HG03521 (cell line): ENCODE results near the gene VGLL2.
"Not testable (repeated sequence)": the region's sequence is repeated elsewhere in the genome, so short reads cannot be mapped to it uniquely, and the experiment has no call there.

Experiments used
- ATAC-seq: cut with Tn5 transposase; IDR thresholded peaks from one replicate; pipeline ENCODE4 v1.9.1; 2021; ENCODE audit warnings: mild to moderate bottlenecking, moderate library complexity; ENCODE audit not compliant: unreplicated experiment

VGLL2 gene

DNA sequence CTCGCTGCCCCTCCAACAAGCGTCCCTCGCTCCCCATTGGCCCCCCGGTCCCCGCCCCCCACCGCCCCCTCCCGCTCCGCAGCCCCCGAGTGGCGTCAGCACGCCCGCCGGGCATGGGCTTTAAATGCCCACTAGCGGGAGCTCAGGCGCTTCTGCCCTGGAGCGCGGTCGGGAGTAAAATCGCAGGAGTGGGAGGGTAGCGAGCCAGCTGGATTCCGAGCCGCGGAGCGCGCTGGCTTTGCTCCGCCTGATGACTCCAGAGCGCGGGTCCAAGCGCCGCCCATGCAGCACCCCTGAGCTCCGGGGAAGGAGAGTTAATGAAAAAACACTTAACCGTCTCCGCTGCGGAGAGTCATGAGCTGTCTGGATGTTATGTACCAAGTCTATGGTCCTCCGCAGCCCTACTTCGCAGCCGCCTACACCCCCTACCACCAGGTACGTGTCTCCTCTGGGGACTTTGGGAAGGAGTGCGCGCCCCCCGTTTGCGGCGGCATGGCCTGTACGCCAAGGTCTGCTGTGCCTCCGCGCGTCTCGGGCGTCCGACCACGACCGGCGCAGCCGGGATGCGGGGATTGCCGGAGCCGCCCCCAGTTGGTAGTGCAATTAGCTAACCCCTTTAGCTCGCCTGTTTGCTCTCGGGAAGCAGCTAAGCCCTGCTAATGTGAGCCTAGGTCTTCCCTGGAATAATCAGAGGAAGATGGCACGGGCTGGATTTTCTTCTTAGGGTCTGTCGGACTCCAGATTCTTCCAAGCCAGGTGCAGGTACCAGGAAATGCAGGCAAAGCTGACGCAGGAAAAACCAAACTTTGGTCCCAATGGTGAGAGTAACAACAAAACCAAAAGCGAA, at the start of gene VGLL2:
Gene VGLL2, plus strand, starts transcription at position 149 of the 847 bp plus-strand sequence. Its CDS starts 206 bp downstream, at position 355.
- peak; percentile 30 for ATAC-seq

- no peak for ATAC-seq
Observed at GRCh38 chr6:117222861-117223260, 42.5 kb upstream of the VGLL2 start.

GRCh38 chr6:117226778-117227177, 38.6 kb upstream of the VGLL2 start:
- ATAC-seq: no peak

- ATAC-seq: no peak
Observed at GRCh38 chr6:117227245-117227962, 38.0 kb upstream of the VGLL2 start.

DNA sequence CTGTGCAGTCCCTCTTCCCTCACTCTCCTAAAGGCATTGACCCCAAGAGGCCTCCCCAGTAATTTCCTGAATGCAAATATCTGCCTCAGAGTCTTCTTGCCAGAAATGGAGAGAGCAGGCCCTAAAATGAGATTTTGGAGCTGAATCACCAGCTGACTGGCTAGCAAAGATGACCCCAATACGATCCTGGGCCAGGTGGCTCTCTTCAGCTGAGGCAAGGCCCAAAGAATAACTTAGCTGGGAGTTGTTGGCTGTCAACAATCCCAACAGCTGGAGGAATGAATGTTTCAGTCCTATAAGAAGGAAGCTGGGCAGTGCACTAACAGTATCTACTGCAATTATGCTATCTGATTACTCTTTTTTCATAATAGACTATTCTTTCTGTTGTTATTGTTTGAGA, 37.2 kb upstream of the VGLL2 start:
- ATAC-seq: no peak

DNA sequence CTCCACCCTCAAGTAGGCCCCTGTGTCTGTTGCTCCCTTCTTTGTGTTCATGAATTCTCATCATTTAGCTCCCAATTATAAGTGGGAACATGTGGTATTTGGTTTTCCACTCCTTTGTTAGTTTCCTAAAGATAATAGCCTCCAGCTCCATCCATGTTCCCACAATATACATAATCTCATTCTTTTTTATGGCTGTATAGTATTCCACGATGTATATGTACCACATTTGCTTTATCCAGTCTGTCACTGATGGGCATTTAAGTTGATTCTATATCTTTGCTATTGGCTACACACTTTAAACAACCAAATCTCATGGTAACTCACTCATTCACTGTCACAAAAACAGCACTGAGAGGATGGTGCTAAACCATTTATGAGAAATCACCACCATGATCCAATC, 35.5 kb upstream of the VGLL2 start:
- ATAC-seq: no peak

GRCh38 chr6:117231466-117231865, 33.9 kb upstream of the VGLL2 start:
- no peak for ATAC-seq

DNA sequence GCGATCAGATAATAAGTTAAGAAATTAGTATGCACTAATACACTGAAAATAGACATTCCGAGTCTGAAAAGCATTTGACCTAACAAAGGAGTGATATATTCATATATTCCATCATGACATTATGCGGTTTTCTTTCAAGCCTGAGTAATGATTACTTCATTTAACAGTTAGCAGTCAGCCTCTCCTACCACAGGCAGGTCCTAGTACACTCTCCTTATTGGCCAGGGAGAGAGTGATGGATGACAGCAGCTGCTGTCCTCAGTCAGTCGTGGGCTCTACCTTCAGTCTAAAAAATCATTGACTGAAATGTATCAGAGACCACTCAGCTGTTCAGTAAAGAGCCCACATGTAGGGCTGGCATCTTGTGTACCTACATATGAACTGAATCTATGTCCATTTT, 33.2 kb upstream of the VGLL2 start:
- no peak for ATAC-seq

- no peak for ATAC-seq
Observed at GRCh38 chr6:117233145-117233544, 32.2 kb upstream of the VGLL2 start.

DNA sequence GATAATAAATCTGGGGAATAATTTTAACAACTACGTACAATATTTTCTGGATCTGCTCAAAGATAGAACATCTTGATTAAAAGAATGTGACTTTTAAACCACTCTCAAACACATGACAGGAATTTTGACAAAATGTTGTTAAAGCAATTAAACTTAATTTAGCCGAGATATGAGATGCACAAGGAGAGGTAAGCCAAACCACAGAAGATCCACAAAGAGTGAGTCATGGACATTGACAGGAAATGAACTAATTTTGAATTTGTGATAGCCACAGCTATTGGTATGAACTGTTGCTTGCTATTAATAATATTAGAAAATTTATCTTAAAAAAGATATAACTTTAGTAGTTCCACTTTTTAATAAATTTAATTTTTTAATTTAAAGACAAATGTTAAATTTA, 27.8 kb upstream of the VGLL2 start:
- ATAC-seq: no peak

DNA sequence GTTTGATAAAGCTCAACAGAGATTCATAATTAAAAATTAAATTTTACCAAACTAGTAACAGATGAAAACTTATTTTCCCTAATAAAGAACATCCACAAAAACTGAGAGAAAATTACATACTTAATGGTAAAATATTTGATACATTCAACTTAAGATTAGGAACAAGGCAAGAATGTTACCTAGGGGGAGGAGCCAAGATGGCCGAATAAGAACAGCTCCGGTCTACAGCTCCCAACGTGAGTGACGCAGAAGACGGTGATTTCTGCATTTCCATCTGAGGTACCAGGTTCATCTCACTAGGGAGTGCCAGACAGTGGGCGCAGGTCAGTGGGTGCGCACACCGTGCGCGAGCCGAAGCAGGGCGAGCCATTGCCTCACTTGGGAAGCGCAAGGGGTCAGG, 20.8 kb upstream of the VGLL2 start:
- ATAC-seq: not testable (repeated sequence)

DNA sequence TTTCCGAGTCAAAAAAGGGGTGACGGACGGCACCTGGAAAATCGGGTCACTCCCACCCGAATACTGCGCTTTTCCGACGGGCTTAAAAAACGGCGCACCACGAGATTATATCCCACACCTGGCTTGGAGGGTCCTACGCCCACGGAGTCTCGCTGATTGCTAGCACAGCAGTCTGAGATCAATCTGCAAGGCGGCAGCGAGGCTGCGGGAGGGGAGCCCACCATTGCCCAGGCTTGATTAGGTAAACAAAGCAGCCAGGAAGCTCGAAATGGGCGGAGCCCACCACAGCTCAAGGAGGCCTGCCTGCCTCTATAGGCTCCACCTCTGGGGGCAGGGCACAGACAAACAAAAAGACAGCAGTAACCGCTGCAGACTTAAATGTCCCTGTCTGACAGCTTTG, 20.4 kb upstream of the VGLL2 start:
- not testable (repeated sequence) for ATAC-seq

- no peak for ATAC-seq
Observed at GRCh38 chr6:117253785-117254184, 11.6 kb upstream of the VGLL2 start.

- ATAC-seq: no peak
Observed at GRCh38 chr6:117262799-117263198, 2.6 kb upstream of the VGLL2 start.

DNA sequence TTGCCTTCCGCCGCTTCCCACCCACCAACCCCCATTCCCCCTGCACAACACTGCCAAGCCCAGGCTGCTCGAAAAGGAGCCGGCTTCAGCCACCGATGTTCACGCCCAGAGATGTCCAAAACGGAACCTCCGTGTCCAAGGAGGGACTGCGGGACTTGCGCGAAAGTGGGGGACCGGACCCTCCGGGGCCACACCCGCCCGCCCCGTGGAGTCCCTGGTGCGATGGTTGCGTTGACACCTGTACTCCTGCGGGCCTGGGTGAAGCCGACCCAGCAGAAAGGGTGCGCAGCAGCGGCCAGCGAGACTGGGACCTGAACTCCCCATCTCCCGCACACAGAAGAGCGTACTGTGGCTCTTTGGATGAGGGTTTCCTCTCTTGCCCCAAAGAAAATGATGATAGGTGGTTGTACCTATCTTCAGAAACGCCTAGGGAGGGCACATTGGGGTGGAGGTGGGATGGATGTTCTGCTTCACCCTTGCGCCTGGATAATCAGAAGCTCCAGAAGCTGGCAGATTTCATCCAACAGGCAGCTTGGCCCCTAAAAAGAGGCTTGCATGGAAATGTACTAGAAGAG, 1.9 kb upstream of the VGLL2 start:
- no peak for ATAC-seq

DNA sequence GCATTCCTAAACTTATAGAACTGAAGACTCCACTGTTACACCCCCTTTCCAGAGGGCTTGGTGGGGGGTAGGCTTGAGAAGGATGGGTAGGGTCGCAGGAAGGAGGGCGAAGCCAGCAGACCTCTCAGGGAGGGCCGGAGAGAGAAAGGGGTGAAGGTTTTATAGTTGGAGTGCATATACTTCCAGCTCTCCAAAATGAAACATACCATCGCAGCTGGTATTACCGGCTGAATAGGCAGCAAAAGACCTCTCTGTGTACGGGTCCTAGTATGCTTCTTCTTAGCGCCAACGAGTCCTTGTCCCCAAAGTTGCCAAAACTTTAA, 1.0 kb upstream of the VGLL2 start:
- ATAC-seq: no peak

DNA sequence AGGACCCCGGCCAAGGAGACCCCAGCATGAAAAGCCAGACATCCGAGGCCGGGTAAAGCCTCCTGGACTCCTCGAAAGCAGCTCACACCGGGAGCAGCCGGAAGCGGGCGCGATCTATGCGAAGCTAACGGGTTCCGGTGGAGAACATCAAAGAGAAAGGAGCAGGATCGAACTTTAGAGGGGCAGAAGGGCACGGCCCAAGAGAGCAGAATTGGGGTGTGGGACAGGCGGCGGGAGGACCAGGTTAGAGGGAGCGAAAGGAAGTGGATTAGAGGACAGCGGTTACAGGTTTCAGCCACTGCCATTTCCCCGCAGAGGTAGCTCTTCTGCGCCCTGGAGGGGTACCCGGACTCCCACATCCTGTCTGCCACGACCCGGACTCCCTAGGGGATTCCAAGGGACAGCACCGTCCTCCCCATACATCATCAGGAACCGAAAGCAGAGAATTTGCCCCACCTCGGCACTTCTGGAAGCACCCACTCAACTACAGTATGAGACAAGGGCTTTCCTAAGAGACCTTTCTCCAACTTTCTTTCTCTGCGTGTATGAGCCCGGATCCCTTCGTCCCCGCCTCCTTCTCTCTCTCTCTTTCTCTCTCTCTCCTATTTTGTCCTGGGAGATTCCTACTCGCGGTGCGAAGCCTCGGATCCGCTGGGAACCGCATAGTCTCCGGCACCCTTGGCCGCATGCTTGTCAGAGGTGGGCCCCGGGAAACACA, 507 bp upstream of the VGLL2 start:
- no peak for ATAC-seq

GRCh38 chr6:117266257-117267053, 1.1 kb downstream of the VGLL2 start:
- no peak for ATAC-seq

GRCh38 chr6:117267054-117267347, 1.6 kb downstream of the VGLL2 start:
- no peak for ATAC-seq

- no peak for ATAC-seq
Observed at GRCh38 chr6:117267766-117268534, 2.6 kb downstream of the VGLL2 start.
